NCI-H187 treated with DMSO at 0.1 percent for 48 hours (cell line): ENCODE measurements around the gene HNRNPAB.
"Not testable (repeated sequence)": the region's sequence is repeated elsewhere in the genome, so short reads cannot be mapped to it uniquely, and the experiment has no call there.

Experiments
- DNase-seq: peaks from one replicate; lab custom pipeline; 2025; lab: John Stamatoyannopoulos, UW

HNRNPAB gene

DNA sequence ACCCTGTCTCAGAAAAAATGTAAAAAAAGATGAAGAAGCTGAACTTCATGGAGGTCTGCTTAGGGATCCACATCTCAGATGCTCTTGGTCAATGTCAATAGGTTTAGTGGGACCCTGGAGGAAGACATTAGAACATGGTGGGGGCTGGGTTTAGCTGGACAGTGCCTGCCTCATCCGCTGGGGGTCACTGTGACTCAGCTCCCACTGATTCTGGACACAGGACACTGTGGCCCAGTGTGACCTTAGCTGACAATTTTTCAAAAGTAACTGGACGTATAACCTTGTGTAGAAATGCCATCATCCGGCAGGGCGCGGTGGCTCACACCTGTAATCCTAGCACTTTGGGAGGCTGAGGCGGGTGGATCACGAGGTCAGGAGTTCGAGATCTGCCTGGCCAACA, 7.3 kb upstream of the HNRNPAB start:
- DNase-seq = no peak

DNA sequence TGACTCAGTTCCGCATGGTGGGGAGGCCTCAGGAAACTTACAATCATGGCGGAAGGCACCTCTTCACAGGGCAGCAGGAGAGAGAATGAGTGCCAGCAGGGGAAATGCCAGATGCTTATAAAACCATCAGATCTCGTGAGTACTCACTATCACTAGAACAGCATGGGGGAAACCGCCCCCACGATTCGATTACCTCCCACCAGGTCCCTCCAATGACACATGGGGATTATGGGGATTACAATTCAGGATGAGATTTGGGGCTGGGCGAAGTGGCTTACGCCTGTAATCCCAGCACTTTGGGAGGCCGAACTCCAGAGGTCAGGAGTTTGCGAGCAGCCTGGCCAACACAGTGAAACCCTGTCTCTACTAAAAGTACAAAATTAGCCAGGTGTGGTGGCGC, 6.2 kb upstream of the HNRNPAB start:
- DNase-seq = not testable (repeated sequence)

DNA sequence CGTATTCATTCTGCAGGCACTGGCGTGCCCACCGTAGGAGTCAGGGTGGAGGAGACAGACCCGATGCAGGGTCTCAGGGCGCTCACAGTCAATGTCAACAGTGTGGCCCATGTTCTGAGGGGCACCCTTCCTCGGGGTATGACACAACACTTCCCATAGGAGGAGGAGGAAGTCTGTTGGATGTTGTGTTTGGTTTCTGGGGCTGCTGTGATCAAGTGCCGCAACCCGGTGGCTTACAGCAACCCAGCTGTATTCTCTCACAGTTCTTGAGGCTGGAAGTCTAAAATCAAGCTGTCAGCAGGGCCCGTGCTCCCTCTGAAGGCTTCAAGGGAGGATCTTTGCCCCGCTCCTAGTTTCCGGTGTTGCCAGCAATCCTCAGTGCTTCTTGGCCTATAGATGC, 5.6 kb upstream of the HNRNPAB start:
- DNase-seq = no peak

DNA sequence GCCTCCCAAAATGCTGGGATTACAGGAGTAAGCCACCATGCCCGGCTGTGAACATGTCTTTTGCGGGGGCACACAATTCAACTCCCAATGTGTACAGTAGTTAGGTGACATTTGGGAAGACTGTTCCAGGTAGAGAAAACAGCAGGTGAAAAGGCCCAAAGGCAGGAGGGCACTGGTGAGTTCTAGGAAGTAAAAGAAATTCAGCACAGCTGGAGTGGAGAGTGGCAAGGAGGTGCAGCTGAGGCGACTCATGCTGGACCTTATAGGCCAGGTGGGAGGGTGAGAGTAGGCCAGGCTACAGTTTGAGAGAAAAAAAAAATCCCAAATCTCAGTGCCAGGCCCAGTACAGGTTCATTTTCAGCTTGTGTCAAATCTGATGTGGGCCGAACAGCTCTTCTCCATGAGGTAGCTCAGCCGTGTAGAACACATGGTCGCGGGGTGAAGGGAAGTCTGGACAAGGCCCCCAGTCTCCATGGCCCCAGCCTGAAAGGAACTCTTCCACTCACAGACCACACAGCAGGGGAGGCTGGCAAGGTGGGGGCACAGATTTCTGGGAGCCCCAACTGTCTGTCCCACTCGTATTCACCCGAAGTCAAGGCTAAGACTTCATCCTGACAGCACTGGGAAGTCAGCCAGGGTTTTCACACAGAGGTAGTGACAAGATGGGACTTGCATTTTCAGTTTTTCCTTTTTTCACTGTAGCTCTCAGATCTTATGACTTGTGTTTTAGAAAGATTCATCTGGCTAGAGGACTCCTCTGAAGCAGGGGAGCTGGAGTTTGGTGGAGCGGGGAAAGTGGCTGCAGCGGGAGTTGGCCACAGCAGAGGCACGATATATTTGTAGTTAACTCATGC, 4.5 kb upstream of the HNRNPAB start:
- no peak for DNase-seq

DNA sequence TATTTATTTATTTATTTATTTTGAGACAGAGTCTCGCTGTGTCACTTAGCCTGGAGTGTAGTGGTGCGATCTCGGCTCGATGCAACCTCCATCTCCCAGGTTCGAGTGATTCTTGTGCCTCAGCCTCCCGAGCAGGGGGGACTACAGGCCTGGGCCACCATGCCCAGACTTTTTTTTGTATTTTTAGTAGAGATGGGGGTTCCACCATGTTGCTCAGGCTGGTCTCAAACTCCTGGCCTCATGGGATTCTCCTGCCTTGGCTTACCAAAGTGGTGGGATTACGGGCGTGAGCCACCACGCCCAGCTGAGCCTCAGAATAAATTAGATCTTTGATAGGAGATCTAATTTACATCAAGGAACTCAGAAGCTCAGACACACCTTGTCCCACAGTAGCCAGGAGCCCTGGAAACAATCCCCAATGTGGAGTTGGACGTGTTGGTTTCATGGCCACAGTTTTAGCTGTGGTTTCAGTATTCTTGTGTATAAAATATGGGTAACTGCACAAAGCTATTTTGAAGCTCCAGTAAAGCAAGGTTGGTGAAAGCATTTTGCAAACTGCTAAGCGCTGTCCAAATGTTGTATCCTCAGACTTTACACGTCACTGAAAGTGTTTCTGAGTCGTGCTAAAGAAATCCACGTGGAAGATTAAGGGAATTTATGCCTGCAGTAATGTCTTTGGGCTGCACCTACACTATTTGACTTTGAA, 3.0 kb upstream of the HNRNPAB start:
- DNase-seq = no peak

DNA sequence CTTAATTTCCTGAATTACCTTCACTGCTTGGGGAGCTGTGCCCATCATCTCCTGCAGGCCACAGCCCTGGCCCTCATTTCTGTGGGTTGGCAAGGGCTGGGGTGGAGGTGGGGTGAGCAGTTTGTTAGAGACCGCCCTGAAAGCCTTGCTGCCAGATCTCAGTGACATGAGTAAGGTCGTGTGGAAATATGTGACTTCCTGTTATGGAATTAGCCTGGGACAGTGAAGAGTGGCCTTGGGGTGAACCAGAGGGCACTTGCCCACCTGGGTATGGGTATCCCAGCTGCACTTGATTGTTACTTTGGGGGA, 2.5 kb upstream of the HNRNPAB start:
- DNase-seq = no peak

DNA sequence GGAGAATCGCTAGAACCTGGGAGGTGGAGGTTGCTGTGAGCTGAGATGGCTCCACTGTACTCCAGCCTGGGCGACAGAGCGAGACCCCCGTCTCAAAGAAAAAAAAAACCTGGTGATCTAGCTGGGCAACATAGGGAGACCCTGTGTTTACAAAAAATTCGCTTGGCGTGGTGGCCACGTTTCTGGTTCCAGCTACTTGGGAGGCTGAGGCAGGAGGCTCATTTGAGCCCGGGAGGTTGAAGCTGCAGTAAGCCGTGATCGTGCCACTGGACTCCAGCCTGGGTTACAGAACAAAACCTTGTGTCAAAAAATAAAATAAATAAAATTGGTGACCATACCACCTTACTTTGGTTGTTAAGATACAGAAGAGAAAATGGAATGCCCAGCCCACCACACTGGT, 1.8 kb upstream of the HNRNPAB start:
- no peak for DNase-seq

DNA sequence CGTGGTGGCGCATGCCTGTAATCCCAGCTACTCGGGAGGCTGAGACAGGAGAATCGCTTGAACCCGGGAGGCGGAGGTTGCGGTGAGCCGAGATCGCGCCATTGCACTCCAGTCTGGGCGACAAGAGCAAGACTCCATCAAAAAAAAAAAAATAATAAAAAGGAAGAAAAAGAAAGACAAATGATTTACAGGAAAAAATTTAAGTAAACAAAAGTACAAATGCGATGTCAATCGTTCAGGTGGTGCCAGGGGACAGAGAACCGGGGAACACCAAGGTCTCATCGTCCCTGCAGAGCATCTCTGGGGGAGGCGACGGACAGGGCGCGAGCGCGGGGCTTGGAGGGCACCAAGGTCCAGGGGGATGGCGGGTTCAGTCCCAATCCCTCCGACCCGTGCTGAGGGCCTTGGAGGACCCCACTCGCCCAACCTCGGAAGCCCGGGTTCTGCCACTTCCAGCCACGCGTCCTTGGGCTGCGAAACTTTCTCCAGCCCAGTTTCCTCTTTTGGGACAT, 607 bp upstream of the HNRNPAB start:
- DNase-seq = no peak

DNA sequence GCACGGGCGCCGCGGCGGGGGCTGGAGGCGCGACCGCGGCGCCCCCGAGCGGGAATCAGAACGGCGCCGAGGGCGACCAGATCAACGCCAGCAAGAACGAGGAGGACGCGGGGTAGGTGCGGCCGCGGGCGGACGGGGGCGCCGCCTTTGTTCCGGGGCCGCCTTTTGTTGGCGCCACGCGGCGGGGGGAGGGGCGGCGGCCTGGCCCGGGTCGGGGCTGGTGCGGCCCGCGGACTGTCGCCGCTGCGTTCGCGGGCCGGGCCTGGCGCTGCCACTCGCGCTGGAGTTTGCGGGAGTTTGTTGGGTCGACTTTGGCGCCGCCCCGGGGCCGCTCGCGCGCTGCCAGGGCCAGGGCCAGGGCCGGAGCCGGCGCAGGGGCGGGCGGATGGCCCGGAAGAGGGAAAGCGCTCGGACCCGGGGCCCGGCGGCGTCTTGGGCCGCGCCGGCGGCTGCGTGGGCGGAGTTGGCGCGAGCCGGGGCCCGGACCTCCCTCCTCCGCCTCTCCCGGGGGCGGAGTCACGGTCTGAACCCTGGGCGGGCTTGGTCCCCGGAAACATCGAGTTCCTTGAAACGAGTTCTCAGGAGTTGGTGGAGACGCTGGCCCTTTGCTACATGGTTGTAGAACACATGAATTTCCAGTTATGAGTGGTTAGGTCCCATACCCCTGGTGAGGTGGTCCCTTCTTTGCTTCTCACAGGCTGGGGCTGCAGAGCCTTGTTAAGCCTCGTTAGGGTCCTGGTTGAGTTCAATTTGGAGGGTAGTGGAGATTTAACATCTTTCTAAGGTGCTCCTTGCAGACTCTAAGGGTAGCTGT, 809 bp downstream of the HNRNPAB start:
- DNase-seq = no peak

DNA sequence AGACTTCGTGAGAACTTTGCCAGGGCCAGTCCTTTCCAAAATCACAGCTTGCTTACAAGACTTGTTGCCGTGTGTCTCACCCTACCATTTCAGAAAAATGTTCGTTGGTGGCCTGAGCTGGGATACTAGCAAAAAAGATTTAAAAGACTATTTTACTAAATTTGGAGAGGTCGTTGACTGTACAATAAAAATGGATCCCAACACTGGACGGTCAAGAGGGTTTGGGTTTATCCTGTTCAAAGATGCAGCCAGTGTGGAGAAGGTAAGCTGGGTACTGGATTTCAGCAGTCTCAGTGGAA, 1.4 kb downstream of the HNRNPAB start:
- DNase-seq = no peak

DNA sequence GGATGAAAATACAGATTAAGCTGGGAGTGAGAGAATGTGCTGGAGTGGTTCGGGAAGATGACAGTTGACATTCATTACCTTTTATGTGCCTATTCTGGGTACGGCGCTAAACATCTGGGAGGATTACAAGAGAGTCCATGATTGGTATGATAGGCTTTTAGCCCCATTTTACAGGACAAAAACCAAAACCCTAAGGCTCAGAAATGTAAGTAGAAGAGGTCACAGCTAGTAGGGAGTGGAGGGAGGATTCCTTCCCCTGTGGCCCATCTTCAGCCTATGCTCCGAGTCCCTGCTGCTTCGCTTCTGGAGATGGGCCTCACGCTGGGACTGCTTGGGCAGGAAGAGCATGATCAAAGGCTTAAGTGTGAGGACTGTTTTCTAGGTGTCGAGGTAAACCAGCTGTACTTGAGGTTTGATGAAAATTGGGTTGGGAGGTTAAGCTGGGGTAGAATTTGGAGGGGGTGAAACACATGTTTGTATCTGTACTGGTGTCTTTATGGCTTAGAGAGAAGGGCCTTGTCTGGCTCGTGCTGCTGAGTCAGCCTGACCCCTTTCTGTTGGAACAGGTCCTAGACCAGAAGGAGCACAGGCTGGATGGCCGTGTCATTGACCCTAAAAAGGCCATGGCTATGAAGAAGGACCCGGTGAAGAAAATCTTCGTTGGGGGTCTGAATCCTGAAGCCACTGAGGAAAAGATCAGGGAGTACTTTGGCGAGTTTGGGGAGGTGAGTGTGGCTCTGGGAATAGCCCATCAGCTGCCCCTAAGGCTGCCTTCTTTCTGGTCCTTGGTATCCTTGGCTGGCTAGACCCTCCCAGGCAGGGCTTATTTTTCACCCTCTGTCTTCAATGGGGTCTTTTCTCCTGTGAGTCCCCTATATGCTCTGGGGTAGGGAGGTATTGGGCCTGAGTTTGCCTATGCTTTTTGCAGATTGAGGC, 2.1 kb downstream of the HNRNPAB start:
- no peak for DNase-seq

DNA sequence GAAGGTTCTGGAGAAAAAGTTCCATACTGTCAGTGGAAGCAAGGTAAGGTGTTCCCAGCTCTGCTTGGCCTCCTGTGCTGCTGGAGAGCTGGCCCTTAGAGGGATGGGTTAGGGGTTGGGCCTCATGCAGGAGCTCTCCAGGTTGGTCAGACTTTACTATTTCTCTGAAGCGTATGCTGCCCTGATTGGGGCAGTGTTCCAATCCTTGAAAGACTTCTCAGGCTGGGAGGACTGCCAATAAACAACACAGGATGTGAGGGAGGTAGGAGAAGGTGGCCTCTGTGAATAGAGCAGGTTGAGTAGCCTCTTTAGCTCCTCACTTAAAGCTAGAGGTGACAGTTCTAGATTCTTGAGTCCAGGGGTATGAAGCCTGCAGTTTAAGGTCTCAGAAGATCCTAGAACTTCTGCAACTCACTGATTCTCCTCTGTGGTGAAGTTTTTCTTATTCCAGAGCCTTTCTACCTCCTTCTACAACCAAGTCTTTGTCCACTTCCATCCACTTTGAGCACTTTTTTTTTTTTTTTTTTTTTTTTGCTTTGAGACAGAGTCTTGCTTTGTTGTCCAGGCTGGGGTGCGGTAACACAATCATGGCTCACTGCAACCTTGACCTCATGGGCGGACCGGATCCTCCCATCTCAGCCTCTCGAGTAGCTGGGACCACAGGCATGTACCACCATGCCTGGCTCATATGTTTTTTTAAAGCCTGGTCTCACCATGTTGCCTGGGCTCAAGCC, 3.0 kb downstream of the HNRNPAB start:
- no peak for DNase-seq

DNA sequence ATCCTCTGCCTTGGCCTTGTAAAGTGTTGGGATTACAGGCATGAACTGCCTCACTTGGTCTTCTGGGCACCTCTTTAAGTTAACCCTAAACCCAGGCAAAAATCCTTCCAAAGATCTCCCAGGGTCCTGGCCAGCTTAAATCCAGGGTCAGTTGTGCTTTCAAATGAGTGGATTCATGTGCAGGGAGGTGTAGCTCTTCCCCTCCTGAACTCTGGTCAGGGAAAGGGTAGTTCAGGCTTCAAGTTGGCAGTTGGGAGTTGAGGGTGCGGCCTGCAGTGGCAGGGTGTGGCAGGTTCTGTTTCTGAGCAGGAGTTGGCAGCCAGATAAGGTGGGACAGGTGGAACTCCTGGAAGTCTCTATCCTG, 3.6 kb downstream of the HNRNPAB start:
- DNase-seq = no peak

DNA sequence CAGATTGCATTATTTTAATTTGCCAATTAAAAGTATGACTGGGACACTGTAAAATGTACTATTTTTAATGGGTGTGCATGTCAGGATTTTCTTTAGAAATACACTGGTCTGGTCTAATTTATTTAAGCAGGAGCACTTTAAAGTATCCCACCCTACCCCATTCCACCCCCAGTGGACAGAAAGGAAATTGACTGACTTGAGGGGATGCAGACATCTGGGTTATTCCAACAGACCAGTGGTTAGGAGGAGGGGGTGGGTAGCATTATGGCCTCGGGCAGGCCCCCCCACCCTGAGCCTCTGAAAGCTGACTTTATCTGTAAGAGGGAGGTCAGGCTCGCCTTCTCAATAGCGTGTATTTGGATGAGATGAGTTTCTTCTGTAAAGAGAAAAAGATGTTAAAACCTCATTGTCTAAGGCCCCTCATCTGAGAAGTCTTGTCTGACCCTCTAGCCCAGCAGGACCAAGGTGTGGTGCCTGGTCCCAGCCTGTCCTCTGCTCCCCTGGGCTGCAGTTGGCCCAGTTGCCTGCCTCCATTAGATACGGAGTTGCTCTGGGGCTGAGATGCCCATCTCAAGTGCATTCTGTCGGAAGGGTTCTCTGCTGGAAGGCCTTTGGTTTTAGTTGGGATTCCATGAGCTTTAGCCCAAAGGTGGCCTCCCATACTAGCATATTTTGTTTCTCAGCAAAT, 4.4 kb downstream of the HNRNPAB start:
- DNase-seq = no peak

DNA sequence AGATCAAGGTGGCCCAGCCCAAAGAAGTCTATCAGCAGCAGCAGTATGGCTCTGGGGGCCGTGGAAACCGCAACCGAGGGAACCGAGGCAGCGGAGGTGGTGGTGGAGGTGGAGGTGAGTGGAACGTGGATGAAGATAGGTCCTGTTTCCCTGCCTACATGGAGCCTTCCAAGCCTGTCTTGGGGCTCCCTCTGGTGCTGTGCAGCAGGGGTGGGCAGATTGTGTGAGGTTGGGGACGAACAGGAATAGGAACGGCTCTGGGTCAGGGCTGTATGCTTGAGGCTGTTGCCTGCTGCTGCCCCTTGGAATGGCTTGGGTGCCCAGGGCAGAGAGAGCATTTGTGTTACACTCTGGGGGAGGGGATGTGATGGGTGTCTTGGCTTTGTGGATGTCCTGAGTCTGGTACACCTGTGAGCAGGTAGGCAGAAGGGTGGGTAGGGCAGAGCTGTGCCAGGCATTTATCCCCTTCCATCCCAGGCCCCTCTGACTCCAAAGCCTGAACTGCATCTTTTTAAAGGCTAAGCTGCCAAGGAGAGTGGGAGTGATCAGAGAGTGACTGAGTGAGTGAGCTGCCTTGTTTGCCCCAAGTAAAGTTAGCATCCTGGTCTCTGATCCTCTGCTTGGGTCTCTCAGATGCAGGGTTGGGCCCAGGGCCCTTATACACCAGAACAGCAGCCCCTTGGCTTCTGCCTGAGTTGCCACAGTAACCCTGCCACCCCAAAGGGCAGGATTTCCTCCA, 5.2 kb downstream of the HNRNPAB start:
- DNase-seq = no peak

DNA sequence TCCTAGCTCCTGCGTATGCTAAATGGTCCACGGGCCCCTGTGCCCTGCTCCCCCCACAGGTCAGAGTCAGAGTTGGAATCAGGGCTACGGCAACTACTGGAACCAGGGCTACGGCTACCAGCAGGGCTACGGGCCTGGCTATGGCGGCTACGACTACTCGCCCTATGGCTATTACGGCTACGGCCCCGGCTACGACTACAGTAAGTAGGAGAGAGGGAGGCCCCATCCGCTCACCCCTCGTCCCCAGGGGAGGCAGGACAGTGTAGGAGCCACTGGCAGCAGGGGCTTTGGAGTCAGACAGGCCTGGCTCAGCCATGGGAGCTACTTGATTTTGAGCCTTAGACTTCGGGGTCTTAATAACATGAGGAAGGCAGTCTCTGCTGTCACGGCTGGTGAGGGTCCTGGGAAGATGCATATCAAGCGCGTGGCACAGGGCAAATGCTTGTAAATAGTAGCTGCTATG, 5.8 kb downstream of the HNRNPAB start:
- DNase-seq = no peak

DNA sequence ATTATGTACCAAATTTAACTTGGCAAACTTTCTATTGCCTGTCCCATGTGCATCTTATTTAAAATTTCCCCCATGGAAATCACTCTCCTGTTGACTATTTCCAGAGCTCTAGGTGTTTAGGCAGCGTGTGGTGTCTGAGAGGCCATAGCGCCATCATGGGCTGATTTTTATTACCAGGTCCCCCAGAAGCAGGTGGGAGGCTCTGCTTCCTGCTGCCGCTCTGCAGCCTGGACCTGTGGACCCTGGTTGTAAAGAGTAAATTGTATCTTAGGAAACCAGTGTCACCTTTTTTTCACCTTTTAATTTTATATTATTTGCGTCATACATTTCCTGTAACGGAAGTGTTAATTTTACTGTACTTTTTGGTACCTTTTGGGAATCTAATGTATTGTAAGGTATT, 6.4 kb downstream of the HNRNPAB start:
- no peak for DNase-seq

DNA sequence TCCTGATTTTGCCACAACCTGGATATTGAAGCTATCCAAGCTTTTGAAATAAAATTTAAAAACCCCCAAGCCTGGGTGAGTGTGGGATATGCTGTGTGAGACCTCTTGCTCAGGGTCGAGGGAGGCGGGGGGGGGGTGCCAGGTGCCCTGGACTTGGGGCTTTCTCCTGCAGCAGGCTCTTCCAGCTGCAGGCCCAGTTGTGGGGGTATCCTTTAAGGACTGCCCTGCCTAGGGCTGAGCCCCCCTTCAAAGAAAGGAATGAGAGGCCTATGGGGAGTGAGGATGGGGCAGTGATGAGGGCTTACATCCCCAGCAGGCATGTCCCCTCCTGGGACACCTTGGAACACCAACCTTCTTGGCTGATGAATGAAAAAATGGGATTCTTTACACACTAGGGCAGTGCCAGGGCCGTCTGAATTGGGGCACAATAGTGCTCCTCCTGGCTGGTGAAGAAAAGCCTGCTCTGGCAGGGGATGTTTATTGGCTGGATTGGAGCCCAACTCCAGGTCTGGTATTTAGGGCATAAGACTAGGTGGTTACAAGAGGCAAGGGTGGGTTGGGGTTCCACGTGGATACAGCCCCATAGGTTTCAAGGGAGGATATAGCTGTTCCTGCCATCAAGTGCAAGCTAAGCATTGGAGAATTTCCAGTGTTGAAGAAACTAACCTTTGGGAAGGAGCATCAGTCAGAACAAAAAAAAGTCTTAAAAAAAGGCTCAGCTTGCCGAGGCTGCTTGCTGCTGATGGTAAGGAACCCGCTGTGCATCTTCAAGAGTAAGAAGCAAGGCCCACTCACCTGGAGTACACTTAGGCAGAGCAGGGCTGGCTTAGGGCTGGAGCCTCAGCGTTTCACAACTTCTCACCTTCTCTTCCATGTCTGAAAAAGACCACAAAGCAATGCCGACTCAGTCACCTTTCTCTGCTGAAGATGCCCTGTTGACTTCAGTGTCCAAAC, 7.0 kb downstream of the HNRNPAB start:
- DNase-seq = no peak
